A673 (cell line): ENCODE results near the gene TCERG1L. TPM values are rescaled to one million over a fixed set of nuclear protein-coding genes. Genes with fewer than 3 reads are reported as not detected.

Experiments used
- BruUV-seq: library from RNA; stranded (reverse); fragments of 400-500 nt; replicated peaks from 2 replicates; lab custom pipeline; 2021; lab: Mats Ljungman, UMichigan
- CTCF ChIA-PET: fragments of 300-600 bp; sonication (Branson Sonifier 250); formaldehyde crosslinking; loops from one replicate; lab custom pipeline; 2022; ENCODE audit warnings: antibody characterized with exemption; lab: Charles Lee
- POLR2A ChIA-PET: fragments of 300-600 bp; sonication (Branson Sonifier 250); formaldehyde crosslinking; loops from one replicate; lab custom pipeline; 2022; ENCODE audit warnings: antibody characterized with exemption; ENCODE audit not compliant: low non-redundant PET; lab: Charles Lee
- DNase-seq: peaks from one replicate; pipeline ENCODE4 v3.0.0-alpha.2; 2015; ENCODE audit warnings: low spot score
- H3K27ac ChIP-seq: fragments of 200-600 bp; sonication (generic); 2 replicates; pipeline ENCODE4 v1.5.1; 2016; ENCODE audit warnings: mixed run types, low read depth, mild to moderate bottlenecking, mixed read lengths, antibody characterized with exemption, low read length; ENCODE audit not compliant: poor library complexity, severe bottlenecking
- H3K27me3 ChIP-seq: fragments of 200-600 bp; sonication (generic); replicated peaks from 2 replicates; pipeline ENCODE4 v1.6.1; 2017; ENCODE audit warnings: mixed run types, low read depth, mild to moderate bottlenecking, mixed read lengths, antibody characterized with exemption, low read length; ENCODE audit not compliant: insufficient read depth, poor library complexity
- H3K36me3 ChIP-seq: fragments of 200-600 bp; sonication (generic); 2 replicates; pipeline ENCODE4 v1.6.1; 2016; ENCODE audit warnings: mixed run types, mild to moderate bottlenecking, mixed read lengths, antibody characterized with exemption, low read length; ENCODE audit not compliant: insufficient read depth, poor library complexity, severe bottlenecking
- H3K4me1 ChIP-seq: fragments of 200-600 bp; sonication (generic); 2 replicates; pipeline ENCODE4 v1.6.1; 2017; ENCODE audit warnings: mixed run types, mild to moderate bottlenecking, mixed read lengths, antibody characterized with exemption, low read length; ENCODE audit not compliant: insufficient read depth, poor library complexity, severe bottlenecking
- H3K4me3 ChIP-seq: fragments of 200-600 bp; sonication (generic); 2 replicates; pipeline ENCODE4 v1.5.1; 2016; ENCODE audit warnings: low read depth, mixed run types, mild to moderate bottlenecking, mixed read lengths, low read length; ENCODE audit not compliant: poor library complexity, severe bottlenecking
- H3K9me3 ChIP-seq: fragments of 200-600 bp; sonication (generic); 2 replicates; pipeline ENCODE4 v1.6.1; 2016; ENCODE audit warnings: mixed run types, low read depth, mild to moderate bottlenecking, mixed read lengths, antibody characterized with exemption, low read length; ENCODE audit not compliant: poor library complexity, severe bottlenecking
- CTCF ChIP-seq: fragments of 300-800, 200-600 bp; sonication (generic); conservative IDR thresholded peaks from 2 replicates; pipeline ENCODE4 v1.5.1; 2017; ENCODE audit warnings: low read depth, mild to moderate bottlenecking, antibody characterized with exemption, low read length, moderate library complexity, mixed read lengths
- EZH2 ChIP-seq: fragments of 200-600 bp; sonication (generic); IDR thresholded peaks from 2 replicates; pipeline ENCODE4 v1.6.1; 2017; ENCODE audit warnings: borderline replicate concordance, low read depth, mild to moderate bottlenecking, mixed read lengths, antibody characterized with exemption, low read length; ENCODE audit not compliant: poor library complexity, severe bottlenecking
- intact Hi-C: fragments of 100-400 bp; cut with micrococcal nuclease; formaldehyde crosslinking; loops from one replicate; pipeline ENCODE4 v1.10.0; 2022; ENCODE audit not compliant: unreplicated experiment
- total RNA-seq: library from RNA; stranded (reverse); gene quantifications from 2 replicates; pipeline ENCODE4 v1.2.3, GENCODE V29; 2021

TCERG1L gene
- total RNA-seq, 1 experiment from 2014 or later = 16.3 TPM

GRCh38 chr10:131221632-131222277 lies 89.8 kb downstream of the TCERG1L start:
- intact Hi-C loops = no loop called here

GRCh38 chr10:131220601-131221171 lies 90.8 kb downstream of the TCERG1L start:
- H3K27me3 ChIP-seq = no peaks in the 10 kb centered on the region
- CTCF ChIA-PET = no interaction called here
- POLR2A ChIA-PET = no interaction called here
- intact Hi-C loops = no loop called here
- TF ChIP-seq EZH2 (no peak), CTCF (no peak)
- no peaks in the 10 kb centered on the region for H3K9me3 ChIP-seq
- no peaks in the 10 kb centered on the region for H3K4me1 ChIP-seq
- no peak overlapping the region for H3K27ac ChIP-seq
- no TSS peak for BruUV-seq
- H3K4me3 ChIP-seq = no peak overlapping the region
- DNase-seq = no peak
- no peaks in the 10 kb centered on the region for H3K36me3 ChIP-seq

More at GRCh38 chr10:131221632-131222277, 89.8 kb downstream of the TCERG1L start:
- Histone ChIP-seq H3K9me3 (no peaks in the 10 kb centered on the region), H3K36me3 (no peaks in the 10 kb centered on the region), H3K4me3 (no peak overlapping the region), H3K4me1 (no peaks in the 10 kb centered on the region), H3K27ac (no peak overlapping the region), H3K27me3 (no peaks in the 10 kb centered on the region)
- no TSS peak for BruUV-seq
- DNase-seq = no peak
- ChIA-PET CTCF (no interaction called here), POLR2A (no interaction called here)
- TF ChIP-seq EZH2 (no peak), CTCF (no peak)

GRCh38 chr10:131219955-131220489 lies 91.5 kb downstream of the TCERG1L start:
- no TSS peak for BruUV-seq
- Histone ChIP-seq H3K27me3 (no peaks in the 10 kb centered on the region), H3K4me3 (no peak overlapping the region), H3K4me1 (no peaks in the 10 kb centered on the region), H3K27ac (no peak overlapping the region), H3K36me3 (no peaks in the 10 kb centered on the region), H3K9me3 (no peaks in the 10 kb centered on the region)
- TF ChIP-seq EZH2 (no peak), CTCF (no peak)
- intact Hi-C loops = no loop called here
- DNase-seq = no peak
- ChIA-PET POLR2A (no interaction called here), CTCF (no interaction called here)
